IPS DF 19.7 (cell line): ENCODE data around the gene RNF4.
"Not testable (repeated sequence)": the region's sequence is repeated elsewhere in the genome, so short reads cannot be mapped to it uniquely, and the experiment has no call there.

Experiments used
- DNase-seq: peaks from one replicate; pipeline ENCODE4 v3.0.0-alpha.2; 2013; ENCODE audit warnings: low read depth, low spot score

The RNF4 gene

DNA sequence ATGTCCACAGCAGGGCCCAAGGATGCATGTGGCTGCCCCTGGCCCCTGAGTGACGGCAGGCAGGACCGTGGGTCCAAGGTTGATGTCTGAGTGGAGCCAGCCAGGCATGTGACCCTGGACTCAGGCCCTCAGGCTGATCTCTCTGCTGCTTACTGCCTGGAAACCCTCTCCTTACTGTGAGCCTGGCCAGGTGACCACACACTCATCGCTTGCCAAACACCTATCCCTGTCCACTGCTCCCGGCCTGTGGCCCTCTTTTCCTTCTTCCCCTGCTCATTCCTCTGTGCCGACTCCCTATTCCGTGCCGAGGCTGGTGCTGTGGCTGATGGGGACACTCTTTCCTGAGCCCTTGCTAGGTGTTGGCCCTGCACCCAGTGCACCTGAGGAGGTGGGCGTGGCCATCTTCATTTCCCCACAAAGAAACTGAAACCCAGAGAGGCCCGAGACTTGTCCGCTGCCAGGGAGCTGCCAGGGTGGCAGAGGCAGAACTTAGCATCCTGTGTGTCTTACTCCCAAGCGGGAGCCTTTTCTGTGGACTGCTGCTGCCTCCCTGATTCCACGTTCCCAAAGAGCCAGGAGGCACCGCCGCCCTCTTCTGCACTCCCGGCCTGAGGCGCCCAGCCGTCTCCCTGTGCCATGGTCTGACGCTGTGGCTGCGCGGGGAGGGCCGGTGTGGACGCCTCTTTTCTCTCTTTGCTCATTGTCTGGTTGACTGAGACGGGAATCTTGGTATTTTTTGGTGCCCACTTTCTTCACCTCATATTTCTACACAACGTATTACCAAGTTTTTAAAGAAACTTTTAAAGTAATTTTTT lies 11.2 kb upstream of the RNF4 start:
- DNase-seq: no peak

DNA sequence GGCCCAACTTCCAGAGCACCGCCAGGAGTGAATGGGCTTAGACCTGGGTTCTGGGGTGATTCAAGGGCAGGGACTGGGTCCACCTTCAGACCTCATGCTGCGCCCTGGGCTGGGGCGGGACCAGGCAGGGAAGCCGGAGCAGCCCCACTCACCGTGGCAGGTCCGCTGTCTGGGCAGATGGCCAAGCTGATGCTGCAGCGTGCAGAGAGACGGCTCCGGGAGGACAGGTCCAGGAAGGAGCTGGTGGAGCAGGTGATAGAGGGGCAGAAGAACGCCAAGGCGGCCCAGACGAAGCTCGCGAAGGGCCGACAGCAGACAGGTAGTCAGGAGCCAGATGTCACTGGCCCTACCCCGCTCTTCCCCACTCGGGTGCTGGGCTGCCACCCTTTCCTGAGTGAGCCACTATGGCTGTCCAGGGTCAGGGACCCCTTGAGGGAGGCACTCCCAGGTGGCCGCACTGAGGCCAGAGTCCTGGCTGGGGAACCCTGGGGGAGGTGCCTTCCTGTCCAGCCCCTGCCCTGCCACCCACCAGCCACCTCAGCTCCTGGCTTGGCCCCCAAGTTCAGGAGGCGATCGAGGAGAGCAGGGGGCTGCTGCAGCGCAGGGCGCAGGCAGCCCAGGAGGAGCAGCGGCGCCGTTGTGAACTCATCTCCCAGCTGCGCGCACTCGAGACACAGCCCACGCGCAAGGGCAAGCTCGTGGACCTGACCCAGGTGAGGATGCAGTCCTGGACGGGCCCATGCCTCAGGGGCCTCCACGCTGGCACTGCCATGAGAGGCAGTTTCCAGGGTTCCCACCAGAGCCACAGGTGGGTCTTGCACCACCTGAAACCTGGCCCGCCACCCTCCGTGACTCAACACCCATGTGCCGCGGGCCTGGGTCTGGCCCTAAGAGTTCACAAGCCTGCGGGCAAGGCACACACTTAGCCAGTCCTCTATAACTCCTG lies 10.1 kb upstream of the RNF4 start:
- DNase-seq: no peak

DNA sequence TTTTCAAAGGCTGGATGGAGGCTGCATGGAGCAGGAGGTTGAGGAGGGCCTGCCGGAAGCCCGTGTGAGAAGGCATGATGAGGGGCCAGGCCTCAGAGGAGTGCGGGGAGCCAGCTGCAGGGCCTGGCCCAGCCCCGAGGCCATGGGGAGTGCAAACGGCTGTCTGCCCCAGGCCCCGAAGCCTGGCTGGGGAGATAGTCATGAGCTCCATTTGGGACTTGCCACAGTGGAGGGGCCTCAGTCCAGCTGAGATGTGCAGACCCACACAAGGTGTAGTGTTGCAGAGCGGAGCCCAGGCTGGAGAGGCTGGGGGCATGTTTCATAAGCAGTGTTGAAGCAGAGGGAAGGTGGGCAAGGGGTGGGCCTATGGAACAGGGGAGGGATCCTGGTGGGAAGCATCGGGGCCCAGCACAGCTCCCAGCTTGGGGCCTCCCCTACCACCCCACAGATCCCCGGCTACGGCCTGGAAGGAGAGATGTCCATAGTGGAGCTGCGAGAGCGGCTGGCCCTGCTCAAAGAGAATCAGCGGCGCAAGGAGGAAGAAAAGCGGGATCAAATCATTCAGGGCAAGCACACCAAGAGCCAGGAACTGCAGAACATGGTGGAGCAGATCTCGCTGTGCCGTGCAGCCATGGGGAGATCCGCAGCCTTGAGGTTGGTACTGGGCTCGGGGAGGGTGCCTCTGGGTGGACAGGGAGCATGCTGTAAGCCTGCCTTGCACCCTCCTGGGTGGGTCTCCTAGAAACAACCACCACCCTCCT lies 9.1 kb upstream of the RNF4 start:
- no peak for DNase-seq

DNA sequence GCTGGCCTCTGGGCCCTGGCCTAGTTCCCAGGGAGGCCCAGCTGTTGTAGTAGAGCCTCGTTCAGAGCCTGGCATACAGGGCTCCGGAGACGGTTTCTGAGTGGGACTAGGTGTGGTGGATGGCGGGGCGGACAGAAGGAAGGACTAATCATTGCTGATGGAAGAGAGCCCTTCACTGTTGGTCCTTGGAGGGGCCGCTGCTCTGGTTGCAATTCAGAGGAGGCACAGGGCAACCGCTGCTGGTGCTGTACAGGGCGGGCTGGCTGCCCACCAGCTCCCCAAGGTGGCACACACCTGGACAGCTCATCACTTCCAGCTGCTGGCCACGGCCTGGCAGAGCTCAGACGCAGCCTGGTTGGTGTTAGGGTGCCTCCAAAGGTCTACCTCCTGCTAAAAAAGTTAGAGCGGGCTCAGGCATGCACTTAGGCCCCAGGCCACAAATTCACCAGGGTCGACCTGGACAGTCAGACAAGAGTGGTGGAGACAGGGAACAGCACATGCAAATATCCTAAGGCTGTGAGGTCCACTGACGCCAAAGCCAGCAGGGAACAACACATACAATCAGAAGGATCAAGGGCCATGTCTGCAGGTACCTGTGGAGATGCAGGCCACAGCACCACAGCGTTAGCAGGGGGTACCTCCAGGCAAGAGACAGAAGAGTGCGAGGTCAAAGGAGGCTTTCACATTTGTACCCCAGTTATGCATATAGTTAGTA lies 7.5 kb upstream of the RNF4 start:
- no peak for DNase-seq

DNA sequence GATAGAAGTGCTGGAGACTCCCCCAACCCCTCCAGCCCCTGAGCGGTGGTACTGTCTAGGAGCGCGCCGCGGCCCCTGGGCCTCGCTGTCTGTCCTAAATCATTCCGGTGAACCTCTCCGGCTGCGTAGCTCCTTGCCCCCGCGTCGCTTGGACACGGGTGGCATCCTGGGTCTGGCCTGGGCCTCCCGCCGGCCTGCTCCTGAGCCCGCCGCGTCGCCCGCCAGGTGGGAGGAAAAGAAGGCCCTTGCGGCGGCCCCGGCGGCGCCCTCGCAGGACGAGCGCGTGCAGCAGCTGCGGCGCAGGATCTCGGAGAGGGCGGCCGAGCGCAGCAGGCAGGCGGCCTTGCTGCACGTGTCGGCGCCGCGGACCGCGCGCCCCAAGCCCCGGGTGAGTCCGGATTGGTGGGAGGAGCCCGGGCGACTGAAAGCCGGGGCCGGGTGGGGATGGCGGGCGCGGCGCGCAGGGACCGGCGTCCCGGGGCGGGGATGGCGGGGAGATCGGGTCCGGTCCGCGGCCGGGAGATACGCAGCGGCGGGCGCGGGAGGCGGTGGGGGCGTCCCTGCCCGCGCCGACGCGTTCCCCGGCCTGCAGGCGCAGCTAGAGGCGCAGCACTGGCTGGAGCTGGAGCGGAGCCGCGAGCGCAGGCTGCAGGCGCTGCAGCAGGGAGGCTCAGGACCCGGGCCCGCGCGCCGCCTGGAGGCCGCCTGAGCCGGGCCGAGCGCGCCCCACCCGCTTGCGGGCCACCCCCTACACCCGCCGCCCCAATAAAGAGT lies 6.5 kb upstream of the RNF4 start:
- no peak for DNase-seq

DNA sequence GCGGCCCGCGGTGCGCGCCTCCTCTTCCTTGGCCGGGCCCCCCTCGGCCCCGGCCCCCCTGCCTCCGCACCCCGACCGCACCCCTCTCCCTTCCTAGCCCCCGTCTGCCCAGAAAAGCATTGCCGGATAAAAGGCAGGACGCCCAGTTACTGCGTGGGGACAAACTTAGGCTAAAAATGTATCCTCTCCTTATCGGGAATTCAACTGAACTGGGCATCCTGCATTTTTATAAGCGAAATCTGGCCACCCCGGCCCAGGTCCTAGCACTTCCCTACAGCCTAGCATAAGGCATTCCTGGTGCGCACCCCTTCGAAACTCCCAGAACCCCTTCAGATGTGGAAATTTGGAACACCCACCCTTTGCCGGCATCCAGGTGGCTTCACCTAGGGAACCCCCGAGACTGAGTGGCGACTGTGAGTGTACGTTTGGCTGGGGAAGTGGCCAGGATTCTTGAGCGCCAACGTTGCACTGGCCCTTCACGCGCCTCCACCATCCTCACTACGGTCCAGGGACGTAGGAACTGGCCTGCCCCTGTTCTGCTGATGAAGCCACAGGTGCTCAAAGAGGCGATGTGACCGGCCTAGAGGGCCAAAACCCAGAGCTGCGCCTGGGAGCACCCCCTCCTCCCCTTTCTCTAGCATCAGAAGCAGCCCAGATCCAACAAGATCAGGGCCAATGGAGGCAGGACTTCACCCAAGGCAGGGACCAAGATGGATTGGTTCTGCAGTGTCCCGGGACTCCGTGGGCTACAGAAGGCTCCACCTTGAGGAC lies 5.7 kb upstream of the RNF4 start:
- no peak for DNase-seq

DNA sequence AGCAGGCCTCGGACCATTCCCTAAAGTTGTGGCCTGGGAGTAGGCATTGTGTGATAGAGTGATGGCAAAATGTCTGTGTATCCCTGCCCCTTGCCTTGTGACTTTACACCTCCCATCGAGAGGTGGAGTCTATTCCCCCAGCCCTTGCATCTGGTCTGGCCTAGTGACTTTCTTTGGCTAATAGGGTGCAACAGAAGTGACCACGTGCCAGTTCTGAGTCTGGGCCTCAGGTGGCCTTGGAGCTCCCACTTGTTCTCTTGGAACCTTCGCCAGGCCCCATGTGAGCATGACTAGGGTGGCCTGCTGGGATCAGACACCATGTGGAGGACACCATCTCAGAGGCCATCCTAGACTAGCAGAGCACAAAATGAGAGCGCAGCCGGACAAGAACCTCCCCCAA lies 3.9 kb upstream of the RNF4 start:
- no peak for DNase-seq

DNA sequence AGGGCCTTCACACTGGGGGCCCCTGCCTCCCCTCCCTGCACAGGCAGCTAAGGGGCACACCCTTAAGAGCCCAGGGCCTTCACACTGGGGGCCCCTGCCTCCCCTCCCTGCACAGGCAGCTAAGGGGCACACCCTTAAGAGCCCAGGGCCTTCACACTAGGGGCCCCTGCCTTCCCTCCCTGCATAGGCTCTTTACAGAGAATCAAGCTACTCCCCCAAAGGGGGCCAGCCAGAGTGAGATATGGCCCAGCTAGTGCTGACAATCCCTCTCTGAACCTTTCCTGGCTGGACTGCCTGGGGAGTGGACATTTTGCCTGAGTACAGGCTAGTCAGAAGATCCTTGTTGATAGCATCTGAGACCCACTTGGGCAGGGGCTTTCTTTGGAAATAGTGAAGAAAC lies 3.4 kb upstream of the RNF4 start:
- DNase-seq: not testable (repeated sequence)

DNA sequence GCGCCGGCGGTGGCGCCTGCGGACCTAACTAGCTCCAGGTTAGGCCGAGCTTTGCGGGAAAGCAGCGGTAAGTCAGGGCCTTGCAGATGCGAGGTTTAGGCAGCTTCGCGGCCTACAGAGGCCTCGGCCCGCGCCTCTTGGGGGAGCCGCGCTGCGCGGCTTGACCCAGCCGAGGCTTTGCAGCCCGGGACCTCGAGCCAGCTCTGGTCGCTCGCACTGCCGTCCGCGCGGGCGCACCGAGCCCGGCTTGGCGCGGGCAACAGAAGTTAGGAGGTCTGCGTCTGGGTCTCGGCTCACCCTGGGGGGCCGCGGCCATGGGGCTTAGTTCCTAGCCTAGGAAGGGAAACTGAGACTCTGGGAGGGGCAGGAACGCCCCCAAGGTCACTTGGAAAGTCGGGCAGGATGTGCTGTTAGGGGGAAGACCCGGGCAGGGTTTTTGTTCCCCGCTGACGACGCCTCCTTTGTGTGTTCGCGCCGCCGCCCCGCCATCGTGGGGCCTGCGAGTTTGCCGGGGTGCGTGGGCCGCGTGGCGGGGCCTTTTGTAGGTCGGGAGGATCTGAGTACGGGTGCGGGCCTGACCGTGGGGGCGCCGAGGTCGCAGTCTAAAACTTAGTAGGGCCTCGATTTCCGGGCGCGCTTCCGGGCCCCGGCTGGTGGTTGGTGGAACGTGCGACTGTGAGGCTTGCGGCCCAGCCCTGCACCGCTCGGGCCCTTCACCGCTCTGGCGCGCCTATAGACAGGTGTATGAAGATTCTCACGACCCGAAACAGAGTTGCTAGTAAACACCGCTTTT lies 482 bp downstream of the RNF4 start:
- no peak for DNase-seq

DNA sequence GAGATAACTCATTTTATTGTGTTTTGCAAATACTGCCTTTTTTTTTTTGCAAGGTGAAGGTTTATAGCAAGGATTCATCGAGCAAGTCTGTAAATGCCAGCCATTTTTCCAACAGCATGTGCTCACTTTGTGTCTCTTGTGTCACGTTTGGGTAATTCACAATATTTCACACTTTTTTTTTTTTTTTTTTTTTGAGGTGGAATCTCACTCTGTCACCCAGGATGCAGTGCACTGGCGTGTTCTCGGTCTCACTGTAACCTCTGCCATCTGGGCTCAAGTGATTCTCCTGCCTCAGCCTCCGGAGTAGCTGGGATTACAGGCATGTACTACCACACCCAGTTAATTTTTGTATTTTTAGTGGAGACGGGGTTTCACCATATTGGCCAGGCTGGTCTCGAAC lies 1.9 kb downstream of the RNF4 start:
- DNase-seq: no peak

DNA sequence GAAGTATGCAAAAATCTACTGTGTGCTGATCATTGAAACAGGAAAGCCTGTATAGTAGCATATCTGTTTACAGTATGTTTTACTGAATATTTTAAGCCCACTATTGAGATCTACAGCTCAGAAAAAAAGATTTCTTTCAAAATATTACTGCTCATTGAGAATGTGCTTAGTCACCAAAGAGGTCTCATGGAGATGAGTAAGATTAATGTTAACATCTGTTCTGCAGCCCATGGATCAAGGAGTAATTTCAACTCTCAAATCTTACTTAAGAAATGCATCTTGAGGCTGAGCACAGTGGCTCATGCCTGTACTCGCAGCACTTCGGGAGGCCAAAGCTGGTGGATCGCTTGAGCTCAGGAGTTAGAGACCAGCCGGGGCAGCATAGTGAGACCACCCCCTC lies 3.3 kb downstream of the RNF4 start:
- DNase-seq: no peak

DNA sequence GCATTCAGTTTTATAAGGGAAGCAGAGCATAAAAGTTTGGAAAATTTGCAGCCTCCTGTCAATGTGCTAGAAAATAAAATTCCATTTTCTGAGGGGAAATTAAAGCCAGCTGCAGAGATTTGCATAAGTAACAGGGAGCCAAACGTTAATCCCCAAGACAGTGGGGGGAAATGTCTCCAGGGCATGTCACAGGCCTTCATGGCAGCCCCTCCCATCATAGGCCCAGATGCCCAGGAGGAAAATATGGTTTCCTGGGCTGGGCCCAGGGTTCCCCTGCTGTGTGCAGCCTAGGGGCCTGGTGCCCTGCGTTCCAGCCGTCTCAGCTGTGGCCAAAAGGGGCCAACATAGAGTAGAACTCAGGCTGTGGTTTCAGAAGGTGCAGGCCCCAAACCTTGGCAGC lies 9.3 kb downstream of the RNF4 start:
- DNase-seq: no peak

DNA sequence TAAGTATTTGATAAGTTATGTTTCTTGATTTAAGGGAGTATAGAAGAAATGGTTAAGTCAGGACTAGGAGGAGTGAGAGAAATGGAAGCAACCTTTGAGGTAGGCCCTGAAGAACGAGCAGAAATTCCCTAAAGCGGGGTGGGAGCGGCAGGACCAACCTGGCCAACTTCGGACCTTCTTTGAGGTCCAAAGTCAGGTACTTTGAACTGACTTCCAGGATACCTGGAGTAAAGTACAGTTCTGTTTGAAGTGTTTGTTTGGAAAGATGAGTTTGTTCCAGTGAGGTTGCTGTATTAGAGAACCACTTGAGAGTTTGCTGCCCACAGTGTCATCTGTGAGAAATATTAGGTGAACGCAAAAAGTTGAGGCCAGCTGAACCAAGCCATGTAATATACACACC lies 11.7 kb downstream of the RNF4 start:
- DNase-seq: no peak

DNA sequence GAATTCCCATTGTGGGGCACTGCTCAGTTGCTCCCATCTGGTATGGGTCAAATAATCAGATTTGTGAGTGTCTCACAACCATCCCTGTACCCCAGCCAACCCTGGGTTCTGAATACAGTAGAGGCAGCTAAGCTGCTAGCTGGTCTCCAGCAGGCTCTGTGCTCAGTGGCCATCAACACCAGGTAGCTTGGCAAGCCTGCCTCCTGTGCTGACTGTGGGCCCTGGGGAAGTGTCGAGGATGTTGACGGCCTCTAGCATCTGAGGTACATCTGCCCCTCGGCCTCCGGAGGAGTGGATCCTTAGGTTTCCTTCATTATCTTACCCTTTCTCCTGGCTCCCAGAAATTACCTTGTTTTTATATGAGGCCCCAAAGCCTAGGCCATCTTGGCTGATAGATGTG lies 13.3 kb downstream of the RNF4 start:
- no peak for DNase-seq

DNA sequence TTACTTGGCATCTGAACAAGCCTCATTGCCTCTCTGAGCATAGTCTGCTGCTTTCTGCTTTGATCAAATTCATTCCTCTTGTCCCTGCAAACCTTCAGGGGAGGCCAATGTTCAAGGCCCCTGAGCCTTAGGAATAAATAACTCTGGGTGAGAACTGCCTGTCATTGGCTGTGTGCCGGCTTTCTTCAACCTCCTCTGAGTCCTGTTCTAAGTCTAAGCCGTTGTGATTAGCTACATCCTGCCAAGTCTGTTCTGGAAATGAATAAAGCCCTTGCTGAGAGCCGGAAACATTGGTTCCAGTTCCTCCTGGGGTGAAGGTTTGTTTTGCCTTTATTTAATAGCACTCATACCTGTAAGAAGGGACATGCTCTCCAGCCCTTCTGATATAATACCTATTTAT lies 13.8 kb downstream of the RNF4 start:
- no peak for DNase-seq

DNA sequence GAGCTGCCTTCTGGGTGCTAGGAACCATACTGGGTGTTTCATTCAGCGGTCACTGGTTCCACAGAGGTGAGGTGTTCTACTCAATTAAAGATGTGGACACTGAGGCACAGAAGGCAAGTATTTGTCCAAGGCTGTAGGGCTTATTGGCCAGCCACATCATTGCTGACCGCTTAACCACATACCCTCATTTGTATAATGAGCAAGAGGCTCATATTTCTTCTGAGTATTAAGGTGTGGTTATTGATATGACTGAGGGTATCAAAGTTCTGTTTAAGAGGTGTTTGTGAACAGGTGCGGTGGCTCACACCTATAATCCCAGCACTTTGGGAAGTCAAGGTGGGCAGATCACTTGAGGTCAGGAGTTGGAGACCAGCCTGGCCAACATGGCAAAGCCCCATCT lies 14.3 kb downstream of the RNF4 start:
- DNase-seq: no peak

DNA sequence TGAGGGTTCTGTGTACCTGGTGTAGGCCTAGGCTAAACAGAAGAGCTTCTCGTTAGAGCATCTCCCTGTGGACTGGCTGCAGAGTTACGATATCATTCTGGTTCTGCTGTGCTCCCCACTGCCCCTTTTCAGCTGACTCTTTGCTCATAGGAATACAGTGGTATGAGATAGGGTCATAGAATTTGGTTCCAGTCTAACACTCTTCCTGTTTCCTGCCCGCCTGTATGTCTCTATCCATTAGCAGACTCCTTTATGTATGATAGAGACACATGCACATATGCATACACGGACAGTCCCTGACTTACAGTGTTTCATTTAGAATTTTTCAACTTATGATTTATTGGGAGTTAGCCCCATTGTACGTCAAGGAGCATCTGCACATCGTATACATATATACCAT lies 15.3 kb downstream of the RNF4 start:
- no peak for DNase-seq

DNA sequence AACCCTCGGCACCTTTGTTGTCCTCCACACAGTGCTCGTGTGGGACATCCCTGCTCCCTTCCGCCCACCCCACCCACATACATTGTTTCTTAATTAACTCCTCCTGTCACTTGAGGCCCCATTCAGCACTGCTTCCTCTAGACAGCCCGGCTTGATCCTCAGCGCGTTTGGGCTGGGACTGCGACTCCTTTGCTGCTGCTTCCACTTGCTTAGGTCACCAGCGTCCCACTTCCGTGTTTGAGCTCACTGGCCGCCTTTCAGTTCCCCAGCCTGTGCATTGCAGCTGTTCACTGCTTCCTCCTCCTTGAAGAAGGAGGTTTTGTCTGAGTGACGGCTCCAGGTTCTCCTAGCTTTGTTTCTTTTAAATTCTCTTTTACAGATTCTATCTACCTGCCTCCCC lies 16.1 kb downstream of the RNF4 start:
- no peak for DNase-seq

DNA sequence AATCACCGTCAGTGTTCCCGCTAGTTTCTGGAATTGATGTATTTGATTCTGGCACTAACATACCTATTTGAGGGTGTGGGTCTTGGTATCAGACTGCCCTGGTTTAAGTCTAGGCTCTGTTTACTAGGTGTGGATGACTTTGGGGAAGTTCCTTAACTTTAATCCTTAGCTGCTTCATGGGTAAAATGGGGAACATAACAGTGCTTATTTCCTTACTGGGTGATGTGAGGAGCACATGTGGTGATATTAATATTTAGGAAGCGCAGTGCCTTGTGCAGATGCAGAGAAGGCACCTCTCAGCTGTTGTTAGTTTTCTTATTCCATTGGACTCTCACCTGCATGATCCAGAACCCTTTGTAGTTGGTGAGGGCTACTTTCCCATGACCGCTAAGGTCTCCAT lies 17.1 kb downstream of the RNF4 start:
- no peak for DNase-seq
